B cell (primary cell): ENCODE results near the gene PLXDC1. TPM values are rescaled to one million over a fixed set of nuclear protein-coding genes. Genes with fewer than 3 reads are reported as not detected.

ENCODE experiments used
- ATAC-seq: fragments of 200-7000 bp; cut with Tn5 transposase; one replicate; pipeline ENCODE4 v1.10.0; 2021; ENCODE audit warnings: low read depth, mild to moderate bottlenecking, moderate number of reproducible peaks, moderate library complexity
- CTCF ChIA-PET: fragments of 350-600 bp; sonication (Branson Sonifier 250); formaldehyde crosslinking; loops from one replicate; lab custom pipeline; 2021; ENCODE audit warnings: antibody characterized with exemption, inconsistent platforms; lab: Charles Lee
- POLR2A ChIA-PET: fragments of 350-600 bp; sonication (Branson Sonifier 250); formaldehyde crosslinking; loops from one replicate; lab custom pipeline; 2021; ENCODE audit warnings: antibody characterized with exemption; lab: Charles Lee
- DNase-seq: peaks from one replicate; pipeline ENCODE4 v3.0.0; 2013
- H2AFZ ChIP-seq: 2 replicates; pipeline ENCODE4 v1.6.1; 2012; ENCODE audit warnings: mild to moderate bottlenecking, low read depth, low read length; ENCODE audit not compliant: insufficient read depth, poor library complexity, severe bottlenecking
- H3K27ac ChIP-seq, 2 donors: 1 replicate in 1 of 2; 2 replicates in 1 of 2; pipeline ENCODE4 v1.5.1; 2012 to 2013; ENCODE audit warnings: low read length in 2 of 2, mild to moderate bottlenecking in 2 of 2, moderate library complexity in 1 of 2
- H3K27me3 ChIP-seq, 4 experiments: fragments of 200-600 bp in 1 of 4; sonication (generic) in 1 of 4; replicated peaks in 1 of 4; 1 replicate in 2 of 4; 2 replicates in 2 of 4; pipeline versions ENCODE4 v1.6.1 to v1.7.0; 2013 to 2016; ENCODE audit warnings: low read length in 3 of 4, mild to moderate bottlenecking in 2 of 4, mixed read lengths in 1 of 4, moderate library complexity in 1 of 4; ENCODE audit not compliant: insufficient read depth in 4 of 4, control insufficient read depth in 3 of 4; ENCODE audit errors: control extremely low read depth in 1 of 4
- H3K36me3 ChIP-seq, 2 experiments: replicated peaks in 1 of 2; 1 replicate in 1 of 2; 2 replicates in 1 of 2; pipeline versions ENCODE4 v1.6.1 to v1.7.1; 2013; ENCODE audit warnings: low read length in 1 of 2; ENCODE audit not compliant: insufficient read depth in 2 of 2, control insufficient read depth in 1 of 2; ENCODE audit errors: control extremely low read depth in 1 of 2, extremely low read depth in 1 of 2
- H3K4me1 ChIP-seq, 2 donors: fragments of 200-600 bp in 1 of 2; sonication (generic) in 1 of 2; 1 replicate in 1 of 2; 2 replicates in 1 of 2; pipeline versions ENCODE4 v1.5.1 to v1.6.1; 2013 to 2017; ENCODE audit warnings: low read length in 2 of 2; ENCODE audit not compliant: control insufficient read depth in 2 of 2, insufficient read depth in 2 of 2
- H3K4me2 ChIP-seq: replicated peaks from 2 replicates; pipeline ENCODE3; 2012; ENCODE audit warnings: mild to moderate bottlenecking, low read depth, low read length; ENCODE audit not compliant: poor library complexity, severe bottlenecking
- H3K4me3 ChIP-seq, 5 experiments: fragments of 200-600 bp in 1 of 5; sonication (generic) in 1 of 5; 1 replicate in 3 of 5; 2 replicates in 2 of 5; pipeline versions ENCODE4 v1.5.1 to v1.7.0; 2011 to 2016; ENCODE audit warnings: low read length in 4 of 5, mild to moderate bottlenecking in 4 of 5, low read depth in 2 of 5, control low read depth in 1 of 5, moderate library complexity in 1 of 5; ENCODE audit not compliant: insufficient read depth in 1 of 5; ENCODE audit errors: control extremely low read depth in 1 of 5, extremely low read depth in 1 of 5
- H3K79me2 ChIP-seq: fragments of 200-600 bp; sonication (generic); one replicate; pipeline ENCODE4 v1.6.0; 2016; ENCODE audit warnings: low read length; ENCODE audit not compliant: control insufficient read depth, insufficient read depth
- H3K9ac ChIP-seq: fragments of 200-600 bp; sonication (generic); 2 replicates; pipeline ENCODE4 v1.6.1; 2017; ENCODE audit warnings: mild to moderate bottlenecking, low read length, moderate library complexity
- H3K9me3 ChIP-seq, 3 donors: one replicate each; pipeline versions ENCODE4 v1.6.1 to v1.7.1; 2013; ENCODE audit warnings: low read length in 2 of 3; ENCODE audit not compliant: control insufficient read depth in 2 of 3, insufficient read depth in 1 of 3; ENCODE audit errors: control extremely low read depth in 1 of 3
- H4K20me1 ChIP-seq: 2 replicates; pipeline ENCODE4 v1.6.0; 2012; ENCODE audit warnings: mild to moderate bottlenecking, low read length; ENCODE audit not compliant: insufficient read depth, control insufficient read depth, poor library complexity, severe bottlenecking
- H3K27ac Mint-ChIP-seq: one replicate; pipeline ENCODE4 v1.8.0; 2021; ENCODE audit warnings: mixed read lengths
- H3K27me3 Mint-ChIP-seq: one replicate; pipeline ENCODE4 v1.8.0; 2021; ENCODE audit warnings: mixed read lengths
- H3K4me1 Mint-ChIP-seq: one replicate; pipeline ENCODE4 v1.8.0; 2021; ENCODE audit warnings: mixed read lengths
- H3K4me3 Mint-ChIP-seq: one replicate; pipeline ENCODE4 v1.8.0; 2021; ENCODE audit warnings: mixed read lengths
- H3K9me3 Mint-ChIP-seq: one replicate; pipeline ENCODE4 v1.8.0; 2022; ENCODE audit warnings: mixed read lengths; ENCODE audit not compliant: insufficient read depth
- CTCF ChIP-seq: fragments of 200-600 bp; IDR thresholded peaks from one replicate; pipeline ENCODE4 v1.8.0; 2022; ENCODE audit warnings: antibody characterized with exemption, mild to moderate bottlenecking
- EZH2 ChIP-seq: IDR thresholded peaks from 2 replicates; pipeline ENCODE4 v1.6.1; 2012; ENCODE audit warnings: borderline replicate concordance, low read depth, mild to moderate bottlenecking, moderate library complexity, low read length; ENCODE audit not compliant: insufficient read depth, poor library complexity, severe bottlenecking
- WGBS: methylation state at CpG from one replicate; pipeline ENCODE4 v1.1.5; 2013; ENCODE audit warnings: missing lambda C conversion rate; ENCODE audit not compliant: insufficient coverage; 5-methylcytosine and 5-hydroxymethylcytosine counted together
- intact Hi-C: fragments of 100-400 bp; cut with micrococcal nuclease; formaldehyde crosslinking; loops from one replicate; pipeline ENCODE4 v1.10.0; 2022
- polyA plus RNA-seq: library from polyadenylated mRNA; depleted of rRNA; stranded (reverse); fragments of >200 nt; gene quantifications from 2 replicates; pipeline ENCODE4 v1.2.3, GENCODE V29; 2012
- total RNA-seq, 2 donors: library from RNA; stranded (reverse); fragments of 120-200 nt in 1 of 2; gene quantifications; 1 replicate in 1 of 2; 2 replicates in 1 of 2; pipeline versions ENCODE4 v1.2.3 to v1.2.4, GENCODE V29; 2013 to 2022

PLXDC1 gene
- total and polyA plus RNA-seq, 2 donors (not counting 1 experiment from before 2014, with no cell fraction given), result 0.69 TPM; not detected in 1

GRCh38 chr17:39094607-39095308 lies 56.7 kb downstream of the PLXDC1 start:
- Histone ChIP-seq H3K27ac (no peak overlapping the region), H2AFZ (no peak overlapping the region), H3K4me3 (no peak overlapping the region), H4K20me1 (no peaks in the 10 kb centered on the region), H3K4me2 (no peak overlapping the region), H3K79me2 (no peaks in the 10 kb centered on the region), H3K27me3 (peaks cover 0 to 20% (median 7%) of the 10 kb centered on the region in 4 experiments), H3K36me3 (no peaks in the 10 kb centered on the region), H3K9me3 (peaks cover 0 to 3% (median 0%) of the 10 kb centered on the region in 3 donors), H3K9ac (no peak overlapping the region), H3K4me1 (peaks cover 42 to 47% of the 10 kb centered on the region in 2 donors)
- POLR2A ChIA-PET, result interaction anchor here (0.7 kb wide), 1 partner anchor 39 kb away, joined by 6 read pairs; no protein-coding TSS in a partner anchor
- intact Hi-C loops, result no loop called here
- TF ChIP-seq EZH2 (no peak), CTCF (no peak)
- no peak overlapping the region for H3K27ac Mint-ChIP-seq
- ATAC-seq, result no peak
- CTCF ChIA-PET, result interaction anchor here (0.8 kb wide), 1 partner anchor 112 kb away, joined by 3 read pairs; no protein-coding TSS in a partner anchor
- H3K4me3 Mint-ChIP-seq, result peak overlapping the region; percentile 18
- no peak for DNase-seq
- peaks cover 13% of the 10 kb centered on the region for H3K27me3 Mint-ChIP-seq
- 33% methylated on average over 3 of the region's 8 CpGs for WGBS
- H3K4me1 Mint-ChIP-seq, result peaks cover 61% of the 10 kb centered on the region
- no peaks in the 10 kb centered on the region for H3K9me3 Mint-ChIP-seq

DNA sequence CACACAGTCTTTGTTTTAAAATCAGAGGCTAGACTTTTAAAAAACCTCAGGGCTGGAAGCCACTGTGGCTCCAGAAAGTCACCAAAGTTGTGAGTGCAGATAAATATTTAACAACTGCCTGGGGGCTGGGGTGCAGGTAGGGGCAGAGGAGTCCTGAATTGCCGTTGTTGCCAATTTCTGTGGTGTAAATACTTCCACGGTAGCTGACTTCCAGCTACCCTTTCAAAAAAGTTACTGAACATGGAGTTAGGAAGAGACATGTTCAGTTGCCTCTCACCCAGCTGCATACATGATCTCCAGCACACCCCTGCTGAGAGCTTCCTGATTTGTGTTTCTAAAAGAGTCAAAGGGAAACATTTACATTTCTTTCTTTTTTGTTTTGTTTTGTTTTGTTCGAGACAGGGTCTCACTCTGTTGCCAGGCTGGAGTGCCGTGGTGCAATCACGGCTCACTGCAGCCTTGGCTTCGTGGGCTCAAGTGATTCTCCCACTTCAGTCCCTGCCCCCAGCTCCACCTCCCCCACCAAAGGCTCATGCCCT lies 58.7 kb downstream of the PLXDC1 start:
- CTCF ChIA-PET, result interaction anchor here (0.8 to 0.9 kb wide), 2 partner anchors 10 to 60 kb away, joined by 3 read pairs; no protein-coding TSS in a partner anchor
- no peak overlapping the region for H3K27ac ChIP-seq

More for the DNA sequence above, 58.7 kb downstream of the PLXDC1 start:
- Mint-ChIP-seq H3K4me1 (peaks cover 47% of the 10 kb centered on the region), H3K9me3 (no peaks in the 10 kb centered on the region), H3K4me3 (peak overlapping the region; percentile 59), H3K27me3 (no peaks in the 10 kb centered on the region), H3K27ac (peak overlapping the region; percentile 63)
- ATAC-seq, result peak; percentile 23
- Histone ChIP-seq H3K9ac (peak overlapping the region; percentile 22), H3K4me3 (peak overlapping the region in 2 of 5 experiments; percentile 2 to 8), H3K9me3 (no peaks in the 10 kb centered on the region), H3K4me1 (peaks cover 26 to 30% of the 10 kb centered on the region in 2 donors), H4K20me1 (no peaks in the 10 kb centered on the region), H3K4me2 (peak overlapping the region; percentile 68), H3K79me2 (no peaks in the 10 kb centered on the region), H3K27me3 (peaks cover 0 to 6% (median 0%) of the 10 kb centered on the region in 4 experiments), H3K36me3 (no peaks in the 10 kb centered on the region), H2AFZ (peak overlapping the region; percentile 74)
- TF ChIP-seq CTCF (no peak), EZH2 (no peak)
- intact Hi-C loops, result no loop called here
- WGBS, result no CpG with 5 or more reads among the region's 6 CpGs
- POLR2A ChIA-PET, result interaction anchor here (0.5 to 0.9 kb wide), 2 partner anchors 13 to 107 kb away, joined by 4 read pairs; partner anchors contain the start of gene RPL19
- DNase-seq, result peak; percentile 24
